ENCODE data around the gene USP8. TPM values are rescaled to one million over a fixed set of nuclear protein-coding genes. Genes with fewer than 3 reads are reported as not detected.

USP8 gene
- total RNA-seq, 1 donor from 2014 or later, result 27.4 TPM

DNA sequence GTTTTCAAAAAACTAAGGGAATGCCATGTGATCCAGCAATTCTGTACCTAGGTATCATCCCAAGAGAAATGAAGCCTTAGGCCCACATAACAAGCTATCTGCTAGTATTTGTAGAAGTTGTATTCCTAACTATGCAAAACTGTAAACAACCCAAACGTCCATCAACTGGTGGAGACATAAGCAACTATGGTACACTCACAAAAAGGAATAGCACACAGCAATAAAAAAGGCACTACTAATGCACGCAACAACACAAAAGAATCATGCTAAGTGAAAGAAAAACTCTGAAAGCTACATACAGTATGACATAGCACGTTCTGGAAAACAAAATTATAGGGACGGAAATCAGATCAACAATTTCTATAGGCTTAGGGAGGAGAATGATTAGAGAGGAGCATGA is 107.0 kb downstream of the USP8 start:
- ATAC-seq (no peak), DNase-seq (ENCODE audit: low spot score) (no peak)

- no peak for DNase-seq (ENCODE audit: low spot score)
- no peak for ATAC-seq
Measured at GRCh38 chr15:50531766-50532165, 107.6 kb downstream of the USP8 start.

DNA sequence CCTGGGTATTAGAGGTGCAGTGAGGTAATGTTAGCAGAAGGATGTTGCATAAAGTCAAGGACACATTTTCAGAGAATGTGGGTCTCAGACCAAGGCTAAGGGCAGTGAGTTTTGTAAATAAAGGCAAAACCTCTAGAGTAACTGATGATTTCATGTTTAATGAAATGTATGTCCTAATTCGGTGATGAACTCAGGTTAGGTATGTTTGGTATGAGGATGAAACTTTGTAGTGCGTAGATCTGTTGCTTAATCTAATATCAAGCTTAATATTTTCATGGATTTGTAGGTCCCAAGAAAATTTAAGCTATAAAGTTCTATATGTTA is 118.6 kb downstream of the USP8 start:
- DNase-seq (ENCODE audit: low spot score), result no peak

DNA sequence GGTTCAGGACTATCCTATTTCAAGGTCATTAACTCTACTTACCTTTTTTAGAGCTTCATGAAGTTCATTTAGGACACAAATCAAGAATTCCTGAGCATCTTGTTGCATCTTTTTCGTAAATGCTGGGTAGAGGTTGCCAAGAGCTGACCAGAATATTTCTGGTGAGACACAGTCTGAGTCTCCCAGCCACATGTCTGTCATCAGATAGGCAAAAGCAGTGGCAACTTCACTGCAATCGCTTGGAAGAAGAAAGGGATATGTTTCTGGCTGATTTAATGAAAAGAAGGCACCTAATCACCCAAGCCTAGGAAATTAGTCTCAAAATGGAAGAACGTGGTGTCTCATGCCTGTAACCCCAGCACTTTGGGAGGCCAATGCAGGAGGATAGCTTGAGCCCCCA is 119.4 kb downstream of the USP8 start:
- no peak for ATAC-seq
- no peak for DNase-seq (ENCODE audit: low spot score)

More for the DNA sequence above, 118.6 kb downstream of the USP8 start:
- no peak for ATAC-seq

DNA sequence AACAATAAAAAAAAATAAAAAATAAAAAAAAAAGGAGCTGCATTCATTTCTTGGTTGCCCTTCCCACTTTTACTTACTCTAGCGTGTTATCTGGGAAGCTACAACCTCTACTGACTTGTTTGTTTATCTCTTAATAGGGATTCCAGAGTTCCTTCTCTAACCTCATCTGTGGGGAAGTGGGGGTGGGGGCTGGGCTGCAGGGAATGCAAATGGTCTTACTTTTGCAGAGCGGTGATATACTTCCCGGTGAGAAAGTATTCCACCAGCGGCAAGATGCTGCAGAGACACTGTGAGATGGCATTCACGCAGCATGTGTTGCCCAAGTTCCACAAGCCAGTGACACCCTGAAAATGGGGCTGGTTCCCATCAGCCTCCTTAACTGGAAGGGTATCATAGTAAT is 120.2 kb downstream of the USP8 start:
- ATAC-seq (no peak), DNase-seq (ENCODE audit: low spot score) (no peak)

- ATAC-seq, result no peak
- no peak for DNase-seq (ENCODE audit: low spot score)
Measured at GRCh38 chr15:50546566-50546965, 122.4 kb downstream of the USP8 start, which contains the start of gene USP50. TSS of gene USP50 (minus strand) at chr15:50546666. CDS start at chr15:50546525, 141 bp downstream.

GRCh38 chr15:50549326-50549725 is 125.1 kb downstream of the USP8 start:
- ATAC-seq, result no peak

GRCh38 chr15:50552238-50552637 is 128.0 kb downstream of the USP8 start:
- no peak for ATAC-seq
- DNase-seq (ENCODE audit: low spot score), result no peak

More at GRCh38 chr15:50549326-50549725, 125.1 kb downstream of the USP8 start:
- no peak for DNase-seq (ENCODE audit: low spot score)

DNA sequence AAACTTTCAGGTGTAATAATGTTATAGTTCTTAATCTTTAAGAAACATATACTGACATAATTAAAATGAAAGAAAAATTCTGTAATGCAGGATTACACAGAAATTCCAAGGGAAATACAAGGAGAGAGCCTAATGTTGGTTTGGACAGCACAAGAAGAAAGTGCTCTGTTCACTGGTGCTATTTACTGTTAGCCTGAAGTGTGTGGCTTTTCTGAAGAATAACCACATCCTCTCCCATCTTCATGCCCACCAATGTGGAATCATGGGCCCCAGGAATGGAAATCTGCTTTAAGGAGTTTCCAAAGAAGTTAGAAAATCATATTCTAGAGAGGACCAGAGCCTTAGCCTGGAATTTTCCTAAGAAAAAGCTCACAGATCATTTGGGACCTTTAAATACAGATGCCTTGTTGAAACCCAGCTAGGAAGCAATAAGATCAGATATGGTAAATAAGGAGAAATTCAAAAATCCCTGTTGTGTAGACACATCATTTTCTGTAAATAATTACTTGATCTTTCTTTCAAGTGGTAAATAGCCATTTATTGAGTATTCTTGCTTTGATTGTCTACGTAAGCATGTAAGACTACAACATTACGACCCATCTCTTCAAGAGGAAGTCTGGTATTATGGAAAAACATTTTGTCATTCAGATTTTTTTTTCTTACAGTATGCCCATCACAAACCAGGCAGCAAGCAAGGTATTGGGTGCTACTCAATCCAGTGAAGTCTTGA is 132.6 kb downstream of the USP8 start:
- no peak for ATAC-seq

DNA sequence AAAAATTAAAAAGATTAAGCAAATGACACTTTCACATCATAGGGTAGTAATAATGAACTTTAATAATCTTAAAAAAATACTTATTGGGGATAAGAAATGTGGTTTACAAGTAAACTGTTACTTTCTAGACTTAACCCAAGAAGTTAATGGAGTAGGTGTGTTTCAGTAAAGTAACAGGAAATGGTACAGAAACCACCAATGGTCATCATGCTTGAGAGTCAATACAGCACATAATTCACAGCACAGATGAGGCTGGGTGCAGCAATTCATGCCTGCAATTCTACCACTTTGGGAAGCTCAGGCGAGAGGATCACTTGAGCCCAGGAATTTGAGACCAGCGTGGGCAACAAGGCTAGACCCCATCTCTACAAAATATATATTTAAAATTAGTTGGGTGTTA is 133.8 kb downstream of the USP8 start:
- no peak for DNase-seq (ENCODE audit: low spot score)
- no peak for ATAC-seq

More for the DNA sequence above, 132.6 kb downstream of the USP8 start:
- DNase-seq (ENCODE audit: low spot score), result no peak

DNA sequence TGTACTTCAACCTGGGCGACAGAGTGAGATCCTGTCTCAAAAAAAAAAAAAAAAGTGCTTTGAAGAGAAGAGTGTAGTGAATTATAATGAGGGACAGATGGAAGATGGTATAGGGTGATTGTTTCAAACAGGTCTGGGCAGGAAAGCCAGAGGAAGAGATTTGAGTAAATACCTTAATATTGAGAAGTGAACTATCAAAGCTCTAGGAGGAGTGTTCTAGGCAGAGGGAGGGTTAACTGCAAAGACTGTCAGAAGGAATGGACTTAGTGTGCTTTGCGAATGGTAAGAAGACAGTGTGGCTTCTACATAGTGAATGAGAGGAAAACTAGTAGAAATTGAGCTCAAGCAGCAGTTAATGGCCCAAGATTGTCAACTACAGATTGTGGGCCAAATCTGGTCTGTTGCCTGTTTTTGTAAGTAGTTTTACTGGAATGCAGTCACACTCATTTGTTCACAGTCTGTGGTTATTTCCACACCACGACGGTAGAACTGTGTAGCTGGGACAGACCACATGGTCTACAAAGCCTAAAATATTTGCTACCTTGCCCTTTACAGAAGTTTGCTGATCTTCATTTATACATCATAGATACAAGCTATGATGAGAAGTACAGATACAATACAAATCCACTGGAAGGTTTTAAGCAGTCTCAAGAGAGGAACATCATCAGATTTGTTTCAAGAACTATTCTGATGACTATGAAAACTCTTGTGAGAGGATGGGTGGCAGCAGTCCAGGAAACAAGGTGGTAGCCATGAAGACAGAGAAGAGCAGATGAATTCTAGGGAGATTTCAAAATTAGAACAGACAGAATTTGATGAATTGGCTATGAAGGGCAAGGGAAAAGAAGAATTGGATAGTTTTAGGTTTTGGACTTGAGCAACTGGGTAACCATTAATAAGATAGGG is 138.8 kb downstream of the USP8 start:
- no peak for ATAC-seq

DNA sequence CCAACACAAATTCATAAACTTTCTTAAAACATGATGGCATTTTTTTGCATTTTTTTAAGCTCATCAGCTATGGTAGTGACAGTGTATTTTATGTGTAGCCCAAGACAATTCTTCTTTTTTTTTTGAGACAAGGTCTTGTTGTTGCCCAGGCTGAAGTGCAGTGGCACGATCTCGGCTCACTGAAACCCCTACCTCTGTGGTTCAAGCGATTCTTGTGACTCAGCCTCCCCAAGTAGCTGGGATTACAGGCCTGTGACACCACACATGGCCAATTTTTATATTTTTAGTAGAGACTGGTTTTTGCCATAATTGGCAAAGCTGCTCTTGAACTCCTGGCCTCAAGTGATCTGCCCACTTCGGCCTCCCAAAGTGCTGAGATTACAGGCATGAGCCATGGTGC is 139.6 kb downstream of the USP8 start:
- DNase-seq (ENCODE audit: low spot score), result no peak
- no peak for ATAC-seq

More for the DNA sequence above, 138.8 kb downstream of the USP8 start:
- DNase-seq (ENCODE audit: low spot score), result no peak

Other genes with a start within 250 kb of the USP8 start
- gene SLC27A2, start 242.2 kb upstream of the USP8 start, total RNA-seq, result 153 TPM
- 0.23 TPM for gene HDC, start 158.7 kb upstream of the USP8 start, total RNA-seq
- 6.0 TPM for gene GABPB1, start 69.2 kb upstream of the USP8 start, total RNA-seq
- 0.43 TPM for gene USP50, start 122.3 kb downstream of the USP8 start, total RNA-seq